GM12878 (cell line): ENCODE measurements around the gene ETF1.

Experiments used
- CTCF ChIP-seq, 3 experiments: IDR thresholded peaks in 2 of 3; conservative IDR thresholded peaks in 1 of 3; 2 replicates each; pipeline ENCODE4 v1.5.1; 2011; ENCODE audit warnings: low read depth in 3 of 3, low read length in 3 of 3, mild to moderate bottlenecking in 3 of 3, control low read depth in 2 of 3, moderate library complexity in 2 of 3, inconsistent platforms in 1 of 3, mixed read lengths in 1 of 3; ENCODE audit not compliant: control insufficient read depth in 2 of 3, insufficient read depth in 1 of 3; ENCODE audit errors: extremely low read depth in 1 of 3
- SRF ChIP-seq, 2 experiments: IDR thresholded peaks; 2 replicates each; pipeline ENCODE4 v1.6.1; 2011; ENCODE audit warnings: low read depth in 2 of 2, low read length in 2 of 2, mild to moderate bottlenecking in 1 of 2, moderate library complexity in 1 of 2
- TF ChIP-seq, protein P1 (sequence below): IDR thresholded peaks from 2 replicates; pipeline ENCODE4 v1.6.1; 2012; ENCODE audit warnings: improper control_type of control experiment, low read depth, low read length; ENCODE audit not compliant: insufficient replicate concordance

DNA sequence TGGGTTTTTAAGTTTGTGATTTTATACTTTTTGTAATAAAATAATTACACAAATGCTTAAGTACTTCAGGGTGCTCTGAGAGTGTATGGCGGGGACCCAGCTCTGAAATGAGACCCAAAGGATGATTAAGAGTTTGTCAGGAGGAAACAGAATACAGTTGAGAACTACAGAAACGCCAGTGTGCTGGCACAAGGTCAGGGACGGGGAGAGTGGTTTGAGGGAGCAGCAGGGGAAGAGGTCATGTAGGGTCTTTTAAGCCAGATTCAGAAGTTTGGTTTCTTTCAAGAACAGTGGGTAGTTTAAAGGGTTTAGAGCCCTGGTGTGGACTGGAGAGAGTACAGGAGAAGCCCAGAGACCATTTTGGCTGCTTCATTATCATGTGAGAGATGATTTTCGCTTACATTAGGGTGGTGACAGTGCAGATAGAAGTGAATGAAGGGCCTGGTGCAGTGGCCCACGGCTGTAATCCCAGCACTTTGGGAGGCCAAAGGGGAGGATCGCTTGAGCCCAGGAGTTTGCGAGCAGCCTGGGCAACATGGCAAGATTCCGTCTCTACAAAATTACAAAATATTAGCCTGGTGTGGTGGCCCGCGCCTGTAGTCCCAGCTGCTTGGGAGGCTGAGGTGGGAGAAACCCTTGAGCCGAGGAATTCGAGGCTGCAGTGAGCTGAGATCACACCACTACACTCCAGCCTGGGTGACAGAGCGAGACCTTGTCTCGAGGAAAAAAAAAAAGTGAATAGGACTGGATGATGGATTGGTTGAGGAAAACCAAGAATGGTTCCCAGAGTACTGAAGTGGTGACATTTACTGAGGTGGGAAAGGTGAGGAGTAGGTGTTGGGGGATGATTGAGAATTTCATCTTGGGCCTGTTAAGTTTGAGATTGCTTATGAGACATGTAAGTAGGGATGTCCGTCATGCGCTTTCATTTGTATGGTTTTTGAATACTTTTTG lies 1.4 kb upstream of the ETF1 start:
- TF ChIP-seq, protein P1, sequence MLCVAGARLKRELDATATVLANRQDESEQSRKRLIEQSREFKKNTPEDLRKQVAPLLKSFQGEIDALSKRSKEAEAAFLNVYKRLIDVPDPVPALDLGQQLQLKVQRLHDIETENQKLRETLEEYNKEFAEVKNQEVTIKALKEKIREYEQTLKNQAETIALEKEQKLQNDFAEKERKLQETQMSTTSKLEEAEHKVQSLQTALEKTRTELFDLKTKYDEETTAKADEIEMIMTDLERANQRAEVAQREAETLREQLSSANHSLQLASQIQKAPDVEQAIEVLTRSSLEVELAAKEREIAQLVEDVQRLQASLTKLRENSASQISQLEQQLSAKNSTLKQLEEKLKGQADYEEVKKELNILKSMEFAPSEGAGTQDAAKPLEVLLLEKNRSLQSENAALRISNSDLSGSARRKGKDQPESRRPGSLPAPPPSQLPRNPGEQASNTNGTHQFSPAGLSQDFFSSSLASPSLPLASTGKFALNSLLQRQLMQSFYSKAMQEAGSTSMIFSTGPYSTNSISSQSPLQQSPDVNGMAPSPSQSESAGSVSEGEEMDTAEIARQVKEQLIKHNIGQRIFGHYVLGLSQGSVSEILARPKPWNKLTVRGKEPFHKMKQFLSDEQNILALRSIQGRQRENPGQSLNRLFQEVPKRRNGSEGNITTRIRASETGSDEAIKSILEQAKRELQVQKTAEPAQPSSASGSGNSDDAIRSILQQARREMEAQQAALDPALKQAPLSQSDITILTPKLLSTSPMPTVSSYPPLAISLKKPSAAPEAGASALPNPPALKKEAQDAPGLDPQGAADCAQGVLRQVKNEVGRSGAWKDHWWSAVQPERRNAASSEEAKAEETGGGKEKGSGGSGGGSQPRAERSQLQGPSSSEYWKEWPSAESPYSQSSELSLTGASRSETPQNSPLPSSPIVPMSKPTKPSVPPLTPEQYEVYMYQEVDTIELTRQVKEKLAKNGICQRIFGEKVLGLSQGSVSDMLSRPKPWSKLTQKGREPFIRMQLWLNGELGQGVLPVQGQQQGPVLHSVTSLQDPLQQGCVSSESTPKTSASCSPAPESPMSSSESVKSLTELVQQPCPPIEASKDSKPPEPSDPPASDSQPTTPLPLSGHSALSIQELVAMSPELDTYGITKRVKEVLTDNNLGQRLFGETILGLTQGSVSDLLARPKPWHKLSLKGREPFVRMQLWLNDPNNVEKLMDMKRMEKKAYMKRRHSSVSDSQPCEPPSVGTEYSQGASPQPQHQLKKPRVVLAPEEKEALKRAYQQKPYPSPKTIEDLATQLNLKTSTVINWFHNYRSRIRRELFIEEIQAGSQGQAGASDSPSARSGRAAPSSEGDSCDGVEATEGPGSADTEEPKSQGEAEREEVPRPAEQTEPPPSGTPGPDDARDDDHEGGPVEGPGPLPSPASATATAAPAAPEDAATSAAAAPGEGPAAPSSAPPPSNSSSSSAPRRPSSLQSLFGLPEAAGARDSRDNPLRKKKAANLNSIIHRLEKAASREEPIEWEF, result no peak
- TF ChIP-seq CTCF (IDR thresholded peaks at IDR 0.05 in 2 of 3, conservative IDR thresholded peaks at IDR 0.05 in 1 of 3; ENCODE audit: control insufficient read depth in 2 of 3, extremely low read depth in 1 of 3, insufficient read depth in 1 of 3, low read depth in 3 of 3, low read length in 3 of 3), result no peak
- no peak for TF ChIP-seq SRF (IDR thresholded peaks at IDR 0.05; ENCODE audit: low read depth in 2 of 2, low read length in 2 of 2)
